ENCODE data around the gene FLT3. TPM values are rescaled to one million over a fixed set of nuclear protein-coding genes. Genes with fewer than 3 reads are reported as not detected.

FLT3 gene
- polyA plus RNA-seq, 3 donors: 2.1 to 5.3 (median 3.7) TPM

DNA sequence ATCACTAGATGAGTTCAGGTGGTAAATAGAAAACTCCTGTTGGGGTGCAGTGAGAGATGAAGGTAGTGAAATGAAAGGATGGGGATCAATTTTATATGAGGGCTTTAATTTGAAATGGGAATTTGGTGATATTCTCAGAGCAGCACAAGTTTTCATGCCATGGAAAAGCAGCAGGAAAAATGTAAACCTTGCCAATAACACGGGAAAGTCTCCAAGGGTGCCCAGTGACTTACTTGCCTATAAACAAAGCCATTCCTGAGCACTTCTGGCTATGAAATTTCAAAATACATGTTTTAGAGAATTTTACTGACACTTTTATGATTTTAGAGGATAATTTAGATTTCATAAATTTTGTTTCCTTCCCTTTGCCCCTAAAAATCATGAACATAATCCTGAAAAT is 16.4 kb upstream of the FLT3 start:
- peaks cover 0 to 6% (median 0%) of the 10 kb centered on the region in 7 donors for H3K9me3 Mint-ChIP-seq
- DNase-seq: no peak
- no peak overlapping the region for H3K27ac Mint-ChIP-seq
- Histone ChIP-seq H3K79me2 (ENCODE audit: insufficient read depth, low read length) (no peaks in the 10 kb centered on the region), H3K27me3 (ENCODE audit: control insufficient read depth in 2 of 2, insufficient read depth in 2 of 2, low read length in 2 of 2) (no peaks in the 10 kb centered on the region), H3K4me2 (replicated peaks; ENCODE audit: extremely low read depth, low read length, poor library complexity, severe bottlenecking) (no peak overlapping the region), H3K9ac (ENCODE audit: insufficient read depth, low read length, poor library complexity, severe bottlenecking) (no peak overlapping the region), H2AFZ (ENCODE audit: insufficient read depth, low read depth, low read length, poor library complexity, severe bottlenecking) (no peak overlapping the region), H3K9me3 (replicated peaks in 1 of 2; ENCODE audit: control insufficient read depth in 1 of 2, insufficient read depth in 1 of 2, low read length in 2 of 2) (no peaks in the 10 kb centered on the region), H3K4me1 (ENCODE audit: control insufficient read depth in 1 of 2, insufficient read depth in 2 of 2, low read length in 2 of 2) (no peaks in the 10 kb centered on the region), H3K4me3 (replicated peaks in 1 of 3; ENCODE audit: low read depth in 2 of 3, low read length in 3 of 3) (no peak overlapping the region), H3K27ac (ENCODE audit: low read depth in 1 of 2, low read length in 2 of 2) (no peak overlapping the region), H4K20me1 (ENCODE audit: insufficient read depth, low read length) (no peaks in the 10 kb centered on the region), H3K36me3 (replicated peaks in 1 of 2; ENCODE audit: control insufficient read depth in 1 of 2, insufficient read depth in 2 of 2, low read length in 2 of 2) (no peaks in the 10 kb centered on the region)
- no CpG with 5 or more reads among the region's 1 CpG for whole genome bisulfite sequencing (ENCODE audit: insufficient coverage)
- no peaks in the 10 kb centered on the region for H3K36me3 Mint-ChIP-seq
- intact Hi-C loops (cut with micrococcal nuclease): no loop called here
- TF ChIP-seq, protein P1, sequence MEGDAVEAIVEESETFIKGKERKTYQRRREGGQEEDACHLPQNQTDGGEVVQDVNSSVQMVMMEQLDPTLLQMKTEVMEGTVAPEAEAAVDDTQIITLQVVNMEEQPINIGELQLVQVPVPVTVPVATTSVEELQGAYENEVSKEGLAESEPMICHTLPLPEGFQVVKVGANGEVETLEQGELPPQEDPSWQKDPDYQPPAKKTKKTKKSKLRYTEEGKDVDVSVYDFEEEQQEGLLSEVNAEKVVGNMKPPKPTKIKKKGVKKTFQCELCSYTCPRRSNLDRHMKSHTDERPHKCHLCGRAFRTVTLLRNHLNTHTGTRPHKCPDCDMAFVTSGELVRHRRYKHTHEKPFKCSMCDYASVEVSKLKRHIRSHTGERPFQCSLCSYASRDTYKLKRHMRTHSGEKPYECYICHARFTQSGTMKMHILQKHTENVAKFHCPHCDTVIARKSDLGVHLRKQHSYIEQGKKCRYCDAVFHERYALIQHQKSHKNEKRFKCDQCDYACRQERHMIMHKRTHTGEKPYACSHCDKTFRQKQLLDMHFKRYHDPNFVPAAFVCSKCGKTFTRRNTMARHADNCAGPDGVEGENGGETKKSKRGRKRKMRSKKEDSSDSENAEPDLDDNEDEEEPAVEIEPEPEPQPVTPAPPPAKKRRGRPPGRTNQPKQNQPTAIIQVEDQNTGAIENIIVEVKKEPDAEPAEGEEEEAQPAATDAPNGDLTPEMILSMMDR (IDR thresholded peaks at IDR 0.05): no peak
- H3K27me3 Mint-ChIP-seq (ENCODE audit: low read depth in 3 of 3): peaks cover 0 to 4% (median 2%) of the 10 kb centered on the region in 3 donors
- no peak overlapping the region for H3K4me3 Mint-ChIP-seq
- H3K4me1 Mint-ChIP-seq: peaks cover 9% of the 10 kb centered on the region

GRCh38 chr13:28110414-28110813 is 10.0 kb upstream of the FLT3 start:
- peaks cover 20% of the 10 kb centered on the region for H3K4me1 Mint-ChIP-seq
- no peak for DNase-seq
- H2AFZ ChIP-seq (ENCODE audit: insufficient read depth, low read depth, low read length, poor library complexity, severe bottlenecking): no peak overlapping the region
- no peaks in the 10 kb centered on the region for H3K27me3 ChIP-seq (ENCODE audit: control insufficient read depth in 2 of 2, insufficient read depth in 2 of 2, low read length in 2 of 2)
- H3K79me2 ChIP-seq (ENCODE audit: insufficient read depth, low read length): no peaks in the 10 kb centered on the region
- H3K4me3 ChIP-seq (replicated peaks in 1 of 3; ENCODE audit: low read depth in 2 of 3, low read length in 3 of 3): no peak overlapping the region
- peaks cover 0 to 5% (median 0%) of the 10 kb centered on the region in 3 donors for H3K27me3 Mint-ChIP-seq (ENCODE audit: low read depth in 3 of 3)
- no peak overlapping the region for H3K4me3 Mint-ChIP-seq
- no peaks in the 10 kb centered on the region for H3K9me3 ChIP-seq (replicated peaks in 1 of 2; ENCODE audit: control insufficient read depth in 1 of 2, insufficient read depth in 1 of 2, low read length in 2 of 2)
- H3K4me2 ChIP-seq (replicated peaks; ENCODE audit: extremely low read depth, low read length, poor library complexity, severe bottlenecking): no peak overlapping the region
- TF ChIP-seq, protein P1 (IDR thresholded peaks at IDR 0.05): no peak
- no peaks in the 10 kb centered on the region for H3K36me3 Mint-ChIP-seq
- H3K9me3 Mint-ChIP-seq: peaks cover 0 to 3% (median 0%) of the 10 kb centered on the region in 7 donors
- no peak overlapping the region for H3K9ac ChIP-seq (ENCODE audit: insufficient read depth, low read length, poor library complexity, severe bottlenecking)
- 100% methylated on average over 1 of the region's 3 CpGs for WGBS (ENCODE audit: insufficient coverage)
- no peaks in the 10 kb centered on the region for H4K20me1 ChIP-seq (ENCODE audit: insufficient read depth, low read length)
- no peaks in the 10 kb centered on the region for H3K36me3 ChIP-seq (replicated peaks in 1 of 2; ENCODE audit: control insufficient read depth in 1 of 2, insufficient read depth in 2 of 2, low read length in 2 of 2)
- H3K27ac Mint-ChIP-seq: no peak overlapping the region
- no peak overlapping the region for H3K27ac ChIP-seq (ENCODE audit: low read depth in 1 of 2, low read length in 2 of 2)
- H3K4me1 ChIP-seq (ENCODE audit: control insufficient read depth in 1 of 2, insufficient read depth in 2 of 2, low read length in 2 of 2): peaks cover 18 to 23% of the 10 kb centered on the region in 2 donors
- intact Hi-C loops (cut with micrococcal nuclease): no loop called here
